ENCODE data around the gene TUBAL3. TPM values are rescaled to one million over a fixed set of nuclear protein-coding genes. Genes with fewer than 3 reads are reported as not detected.

Gene TUBAL3
- total RNA-seq, 1 donor from 2014 or later: not detected

- FAIRE-seq: no peak
- DNase-seq (ENCODE audit: low spot score in 2 of 2): no peak
Observed at GRCh38 chr10:5349362-5349761, 55.3 kb downstream of the TUBAL3 start.

GRCh38 chr10:5346881-5347280, 57.7 kb downstream of the TUBAL3 start:
- no peak for FAIRE-seq
- no peak for DNase-seq (ENCODE audit: low spot score in 2 of 2)

- DNase-seq (ENCODE audit: low spot score in 2 of 2): no peak
- FAIRE-seq: no peak
Observed at GRCh38 chr10:5344746-5345145, 59.9 kb downstream of the TUBAL3 start.

GRCh38 chr10:5343979-5344378, 60.6 kb downstream of the TUBAL3 start:
- FAIRE-seq (no peak), DNase-seq (ENCODE audit: low spot score in 2 of 2) (no peak)

GRCh38 chr10:5343561-5343960, 61.1 kb downstream of the TUBAL3 start:
- FAIRE-seq: no peak
- no peak for DNase-seq (ENCODE audit: low spot score in 2 of 2)

Other genes with a start within 250 kb of the TUBAL3 start
- not detected for gene AKR1C8, start 219.7 kb downstream of the TUBAL3 start, total RNA-seq
- gene AKR1C4, start 208.0 kb downstream of the TUBAL3 start, total RNA-seq: not detected
- gene UCN3, start 39.9 kb downstream of the TUBAL3 start, total RNA-seq: not detected
- gene NET1, start 7.7 kb upstream of the TUBAL3 start, total RNA-seq: 29.3 TPM
- gene CALML5, start 94.7 kb upstream of the TUBAL3 start, total RNA-seq: not detected
- gene CALML3, start 120.1 kb upstream of the TUBAL3 start, total RNA-seq: under 0.01 TPM